K562 (cell line): ENCODE data around the gene FLCN. TPM values are rescaled to one million over a fixed set of nuclear protein-coding genes. Genes with fewer than 3 reads are reported as not detected.

Source experiments
- ATAC-seq: fragments of 200-7000 bp; cut with Tn5 transposase; 3 replicates; pipeline ENCODE4 v1.9.1; 2020; ENCODE audit warnings: moderate library complexity
- BruUV-seq: library from RNA; stranded (reverse); fragments of 400-500 nt; replicated peaks from 2 replicates; lab custom pipeline; 2021; lab: Mats Ljungman, UMichigan
- CTCF ChIA-PET: fragments of 300-600 bp; formaldehyde crosslinking; extraction: SDS; loops from one replicate; lab custom pipeline; 2021; ENCODE audit warnings: low intra/inter-chr PET ratio; lab: Yijun Ruan, JAX
- POLR2A ChIA-PET: fragments of 300-600, 350-650 bp; sonication (Branson Sonifier 250); formaldehyde crosslinking; extraction: SDS; loops from one replicate; lab custom pipeline; 2021; ENCODE audit warnings: antibody characterized with exemption, inconsistent platforms; lab: Yijun Ruan, JAX
- DNase-seq, 4 experiments: peaks; one replicate each; pipeline versions ENCODE4 v3.0.0 to v3.0.0-alpha.2; 2011 to 2018; ENCODE audit warnings: low spot score in 3 of 4, mixed read lengths in 3 of 4; ENCODE audit errors: extremely low read depth in 1 of 4
- FAIRE-seq: peaks from 2 replicates; lab custom pipeline; 2011; peaks lifted over from hg19 to GRCh38; lab: Jason Lieb, UNC
- H2AFZ ChIP-seq: 2 replicates; pipeline ENCODE4 v1.6.0; 2011; ENCODE audit warnings: low read depth, low read length, control low read depth, inconsistent platforms
- H3K27ac ChIP-seq: fragments of 200-600 bp; 3 replicates; pipeline ENCODE4 v1.8.0; 2011; ENCODE audit warnings: low read depth, mild to moderate bottlenecking, control low read depth, inconsistent platforms, low read length, moderate library complexity, mixed read lengths; ENCODE audit errors: extremely low read depth
- H3K27me3 ChIP-seq, 2 experiments: fragments of 300-600 bp in 1 of 2; 2 replicates in 1 of 2; 3 replicates in 1 of 2; pipeline versions ENCODE4 v1.6.0 to v1.8.0; 2011; ENCODE audit warnings: inconsistent platforms in 2 of 2, low read length in 2 of 2, mild to moderate bottlenecking in 1 of 2, mixed read lengths in 1 of 2, moderate library complexity in 1 of 2; ENCODE audit not compliant: control insufficient read depth in 2 of 2, insufficient read depth in 2 of 2
- H3K36me3 ChIP-seq: fragments of 300-600 bp; 3 replicates; pipeline ENCODE4 v1.8.0; 2011; ENCODE audit warnings: mild to moderate bottlenecking, low read length, inconsistent platforms; ENCODE audit not compliant: control insufficient read depth, insufficient read depth
- H3K4me1 ChIP-seq, 2 experiments: fragments of 200-600 bp in 1 of 2; replicated peaks in 1 of 2; 2 replicates in 1 of 2; 3 replicates in 1 of 2; pipeline versions ENCODE4 v1.5.1 to v1.8.0; 2011; ENCODE audit warnings: inconsistent platforms in 2 of 2, low read length in 2 of 2, mild to moderate bottlenecking in 1 of 2, mixed read lengths in 1 of 2, moderate library complexity in 1 of 2; ENCODE audit not compliant: control insufficient read depth in 2 of 2, insufficient read depth in 2 of 2
- H3K4me2 ChIP-seq: 2 replicates; pipeline ENCODE4 v1.6.1; 2011; ENCODE audit warnings: low read length, control low read depth, inconsistent platforms, mixed read lengths; ENCODE audit not compliant: insufficient read depth
- H3K4me3 ChIP-seq: fragments of 200-600 bp; sonication (generic), shearing (Covaris generic); 2 replicates; pipeline ENCODE4 v1.5.1; 2016; ENCODE audit warnings: control low read depth, inconsistent platforms
- H3K79me2 ChIP-seq: fragments of 200-600 bp; 3 replicates; pipeline ENCODE4 v1.8.0; 2011; ENCODE audit warnings: low read length, inconsistent platforms; ENCODE audit not compliant: control insufficient read depth, insufficient read depth
- H3K9ac ChIP-seq, 2 experiments: 2 replicates each; pipeline versions ENCODE4 v1.6.0 to v1.6.1; 2011; ENCODE audit warnings: low read depth in 2 of 2, low read length in 2 of 2, control low read depth in 1 of 2, inconsistent platforms in 1 of 2, mild to moderate bottlenecking in 1 of 2, mixed read lengths in 1 of 2; ENCODE audit not compliant: insufficient read depth in 1 of 2
- H3K9me1 ChIP-seq: one replicate; pipeline ENCODE4 v1.6.0; 2011; ENCODE audit warnings: inconsistent platforms, mild to moderate bottlenecking, low read length, moderate library complexity; ENCODE audit not compliant: control insufficient read depth, insufficient read depth
- H3K9me3 ChIP-seq: replicated peaks from 2 replicates; pipeline ENCODE4 v1.5.1; 2011; ENCODE audit warnings: low read depth, low read length, inconsistent platforms; ENCODE audit not compliant: control insufficient read depth, insufficient read depth
- H4K20me1 ChIP-seq: replicated peaks from 2 replicates; pipeline ENCODE4 v1.6.1; 2011; ENCODE audit warnings: low read length, inconsistent platforms, mixed read lengths; ENCODE audit not compliant: control insufficient read depth, insufficient read depth
- ADNP ChIP-seq: fragments of 200-800 bp; sonication (Bioruptor generic); IDR thresholded peaks from 2 replicates; pipeline ENCODE4 v1.6.1; 2016; ENCODE audit warnings: missing genetic modification characterization, missing compliant biosample characterization
- CBX2 ChIP-seq: fragments of 200-600 bp; sonication (generic); IDR thresholded peaks from one replicate; pipeline ENCODE4 v1.6.1; 2012; ENCODE audit warnings: mild to moderate bottlenecking, low read length, inconsistent platforms; ENCODE audit not compliant: insufficient read depth, poor library complexity, severe bottlenecking
- CHAMP1 ChIP-seq: fragments of 450-650 bp; IDR thresholded peaks from 2 replicates; pipeline ENCODE4 v1.6.1; 2016; ENCODE audit warnings: mild to moderate bottlenecking
- DNMT1 ChIP-seq: fragments of 450-650 bp; IDR thresholded peaks from 2 replicates; pipeline ENCODE4 v1.6.1; 2016; ENCODE audit warnings: antibody characterized with exemption, mild to moderate bottlenecking
- HOXB6 ChIP-seq: fragments of 250-450 bp; sonication (Bioruptor Pico); IDR thresholded peaks from 2 replicates; pipeline ENCODE4 v1.5.1; 2022; ENCODE audit warnings: mild to moderate bottlenecking, borderline replicate concordance
- IFI16 ChIP-seq: fragments of 250-450 bp; sonication (Bioruptor Pico); IDR thresholded peaks from 2 replicates; pipeline ENCODE4 v2.1.2; 2022; ENCODE audit warnings: mild to moderate bottlenecking, inconsistent platforms
- KLF1 ChIP-seq: fragments of 450-650 bp; IDR thresholded peaks from 2 replicates; pipeline ENCODE4 v1.6.1; 2016; ENCODE audit warnings: missing genetic modification characterization, missing compliant biosample characterization
- KLF10 ChIP-seq: fragments of 250-450 bp; sonication (Bioruptor Pico); IDR thresholded peaks from 2 replicates; pipeline ENCODE4 v1.6.1; 2021; ENCODE audit warnings: matching md5 sums
- MLLT1 ChIP-seq, 2 experiments: fragments of 450-650 bp; IDR thresholded peaks; 2 replicates each; pipeline ENCODE4 v1.6.1; 2016
- NCOA6 ChIP-seq: fragments of 450-650 bp; IDR thresholded peaks from 2 replicates; pipeline ENCODE4 v1.6.1; 2017; ENCODE audit warnings: mild to moderate bottlenecking
- NR2C1 ChIP-seq, 2 experiments: fragments of 450-650 bp; IDR thresholded peaks; 2 replicates each; pipeline ENCODE4 v1.6.1; 2017; ENCODE audit warnings: mild to moderate bottlenecking in 2 of 2, antibody characterized with exemption in 1 of 2, inconsistent platforms in 1 of 2, missing compliant biosample characterization in 1 of 2, missing genetic modification characterization in 1 of 2
- PRPF4 ChIP-seq: fragments of 200-400 bp; formaldehyde crosslinking; IDR thresholded peaks from one replicate; pipeline ENCODE4 v1.6.1; 2017; ENCODE audit warnings: low read length, low read depth, mild to moderate bottlenecking; ENCODE audit not compliant: insufficient read depth, poor library complexity, severe bottlenecking
- PTRF ChIP-seq: fragments of 450-650 bp; IDR thresholded peaks from 2 replicates; pipeline ENCODE4 v1.6.1; 2016; ENCODE audit warnings: mild to moderate bottlenecking, missing genetic modification characterization, missing compliant biosample characterization
- RAD21 ChIP-seq, 2 experiments: fragments of 250-450 bp in 1 of 2; fragments of 450-650 bp in 1 of 2; sonication (Bioruptor Pico) in 1 of 2; formaldehyde crosslinking in 1 of 2; IDR thresholded peaks in 1 of 2; conservative IDR thresholded peaks in 1 of 2; 2 replicates each; pipeline versions ENCODE4 v1.4.0 to v1.8.0; 2020 to 2022; ENCODE audit warnings: mild to moderate bottlenecking in 2 of 2, moderate library complexity in 1 of 2
- ZBTB2 ChIP-seq: fragments of 450-650 bp; IDR thresholded peaks from 2 replicates; pipeline ENCODE4 v1.6.1; 2016; ENCODE audit warnings: antibody characterized with exemption
- ZNF445 ChIP-seq: fragments of 250-450 bp; sonication (Bioruptor Pico); IDR thresholded peaks from 2 replicates; pipeline ENCODE4 v1.4.0; 2020; ENCODE audit warnings: low read depth, mild to moderate bottlenecking, moderate library complexity
- WGBS: fragments of 100-300 bp; shearing (Covaris generic); methylation state at CpG from one replicate; pipeline ENCODE4 v1.1.6; 2016; ENCODE audit warnings: low coverage, mixed read lengths; ENCODE audit not compliant: insufficient coverage; ENCODE audit errors: missing lambda C conversion rate; 5-methylcytosine and 5-hydroxymethylcytosine counted together
- in situ Hi-C: fragments of 300-500 bp; cut with MboI; formaldehyde crosslinking; loops from 4 replicates; pipeline ENCODE4 v1.15.0; 2018; ENCODE audit warnings: inconsistent platforms, mixed read lengths
- intact Hi-C: fragments of 100-400 bp; cut with micrococcal nuclease; formaldehyde crosslinking; loops from 2 replicates; pipeline ENCODE4 v1.14.2; 2022
- polyA plus RNA-seq, 8 experiments: library from polyadenylated mRNA; depleted of rRNA in 4 of 8; stranded (reverse) in 5 of 8; unstranded in 3 of 8; fragments of >200 nt; fragmentation: Nextera tagmentation in 2 of 8; fragmentation: Illumina TruSeq in 1 of 8; extraction: Ambion mirVana in 2 of 8; extraction: Trizol in 1 of 8; gene quantifications; 2 replicates each; pipeline versions ENCODE4 v1.2.1 to v1.2.3, GENCODE V29; 2011 to 2014; ENCODE audit warnings: inconsistent platforms in 1 of 8, missing spikeins in 1 of 8
- total RNA-seq, 7 experiments: library from RNA; depleted of rRNA in 6 of 7; stranded (reverse); fragments of >200 nt in 6 of 7; fragmentation: Illumina TruSeq in 2 of 7; extraction: Trizol in 2 of 7; gene quantifications; 2 replicates each; pipeline versions ENCODE4 v1.2.1 to v1.2.3, GENCODE V29; 2011 to 2021; ENCODE audit warnings: low replicate concordance in 1 of 7
- TF ChIP-seq, protein P1 (sequence below): fragments of 450-650 bp; IDR thresholded peaks from one replicate; pipeline ENCODE4 v1.6.1; 2018; ENCODE audit warnings: mild to moderate bottlenecking, moderate library complexity; ENCODE audit not compliant: partially characterized antibody

FLCN gene
- total and polyA plus RNA-seq, 9 of the 15 experiments (the other 6 are each of a cell fraction or from before 2014, with no cell fraction given) = 1.6 to 33.5 (median 10.9) TPM

DNA sequence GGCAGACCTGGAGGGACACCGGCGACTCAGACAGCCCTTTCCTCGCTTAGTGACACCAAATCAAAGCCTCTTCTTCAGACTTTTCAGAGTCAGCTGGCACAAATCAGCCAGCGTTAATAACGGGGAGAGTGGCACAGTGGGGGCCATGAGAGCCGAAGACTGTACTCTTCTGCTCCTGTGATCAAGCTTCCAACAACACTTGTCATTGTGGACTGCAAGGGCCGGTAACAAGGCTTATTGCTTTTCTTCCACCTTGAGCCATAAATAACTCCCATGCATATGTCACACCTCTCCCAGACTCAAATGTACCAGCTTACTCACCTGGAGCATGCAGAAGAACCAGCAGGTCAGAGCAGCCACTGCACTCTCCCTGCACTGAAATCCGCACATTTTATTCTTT, 12.8 kb downstream of the FLCN start:
- Histone ChIP-seq H3K9me1 (no peaks in the 10 kb centered on the region), H3K27me3 (no peaks in the 10 kb centered on the region), H4K20me1 (no peaks in the 10 kb centered on the region), H3K36me3 (peaks cover 89% of the 10 kb centered on the region; the same call in 2 of the 3 replicates), H2AFZ (no peak overlapping the region), H3K27ac (no peak overlapping the region), H3K4me1 (peaks cover 0 to 4% of the 10 kb centered on the region in 2 experiments; a peak in 1 of 5 replicates), H3K9me3 (no peaks in the 10 kb centered on the region), H3K79me2 (no peaks in the 10 kb centered on the region), H3K4me2 (no peak overlapping the region), H3K4me3 (no peak overlapping the region), H3K9ac (no peak overlapping the region)
- intact Hi-C loops (no loop called here), in situ Hi-C loops (no loop called here)
- WGBS = 84% methylated on average over 8 of the region's 8 CpGs
- ChIA-PET POLR2A (interaction anchor here (0.6 to 1.6 kb wide), 3 partner anchors 10 to 125 kb away, joined by 3 to 6 read pairs (median 4); no protein-coding TSS in a partner anchor), CTCF (no interaction called here)
- no TSS peak for BruUV-seq
- DNase-seq (no peak), FAIRE-seq (no peak), ATAC-seq (no peak)
- no peak for TF ChIP-seq NR2C1 (IDR thresholded peaks at IDR 0.05)
- no peak for TF ChIP-seq NR2C1 (tag; IDR thresholded peaks at IDR 0.05)
- no peak for TF ChIP-seq ZNF445 (CRISPR knock-in tag)
- no peak for TF ChIP-seq HOXB6 (CRISPR knock-in tag)
- TF ChIP-seq, protein P1, sequence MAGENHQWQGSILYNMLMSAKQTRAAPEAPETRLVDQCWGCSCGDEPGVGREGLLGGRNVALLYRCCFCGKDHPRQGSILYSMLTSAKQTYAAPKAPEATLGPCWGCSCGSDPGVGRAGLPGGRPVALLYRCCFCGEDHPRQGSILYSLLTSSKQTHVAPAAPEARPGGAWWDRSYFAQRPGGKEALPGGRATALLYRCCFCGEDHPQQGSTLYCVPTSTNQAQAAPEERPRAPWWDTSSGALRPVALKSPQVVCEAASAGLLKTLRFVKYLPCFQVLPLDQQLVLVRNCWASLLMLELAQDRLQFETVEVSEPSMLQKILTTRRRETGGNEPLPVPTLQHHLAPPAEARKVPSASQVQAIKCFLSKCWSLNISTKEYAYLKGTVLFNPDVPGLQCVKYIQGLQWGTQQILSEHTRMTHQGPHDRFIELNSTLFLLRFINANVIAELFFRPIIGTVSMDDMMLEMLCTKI = no peak
- no peak for TF ChIP-seq RAD21 (CRISPR knock-in tag; conservative IDR thresholded peaks at IDR 0.05 in 1 of 2, IDR thresholded peaks at IDR 0.05 in 1 of 2)
- TF ChIP-seq KLF1 = no peak
- no peak for TF ChIP-seq PTRF (tag)
- TF ChIP-seq KLF10 = no peak
- TF ChIP-seq ZBTB2 = no peak
- TF ChIP-seq MLLT1 (IDR thresholded peaks at IDR 0.05) = no peak
- no peak for TF ChIP-seq CBX2
- TF ChIP-seq IFI16 (CRISPR knock-in tag) = no peak
- TF ChIP-seq PRPF4 = no peak
- TF ChIP-seq ADNP (tag) = no peak
- no peak for TF ChIP-seq DNMT1
- TF ChIP-seq NCOA6 = no peak
- no peak for TF ChIP-seq CHAMP1
